ENCODE results near the gene NTRK2.

The NTRK2 gene

GRCh38 chr9:84818791-84819190 is 149.3 kb downstream of the NTRK2 start:
- no peak for TF ChIP-seq CTCF (conservative IDR thresholded peaks at IDR 0.05; ENCODE audit: low read depth, low read length)
- DNase-seq (ENCODE audit: low read depth) = no peak

GRCh38 chr9:84819491-84819991 is 150.0 kb downstream of the NTRK2 start:
- no peak for DNase-seq (ENCODE audit: low read depth)
- no peak overlapping the region for H3K4me3 ChIP-seq (ENCODE audit: low read depth, low read length)
- TF ChIP-seq CTCF (conservative IDR thresholded peaks at IDR 0.05; ENCODE audit: low read depth, low read length) = no peak

More at GRCh38 chr9:84818791-84819190, 149.3 kb downstream of the NTRK2 start:
- H3K4me3 ChIP-seq (ENCODE audit: low read depth, low read length) = no peak overlapping the region

- TF ChIP-seq CTCF (conservative IDR thresholded peaks at IDR 0.05; ENCODE audit: low read depth, low read length) = no peak
Observed at GRCh38 chr9:84821431-84821830, 151.9 kb downstream of the NTRK2 start.

GRCh38 chr9:84822589-84823233 is 153.2 kb downstream of the NTRK2 start:
- no peak for TF ChIP-seq CTCF (conservative IDR thresholded peaks at IDR 0.05; ENCODE audit: low read depth, low read length)

More at GRCh38 chr9:84821431-84821830, 151.9 kb downstream of the NTRK2 start:
- no peak for DNase-seq (ENCODE audit: low read depth)
- H3K4me3 ChIP-seq (ENCODE audit: low read depth, low read length) = no peak overlapping the region

GRCh38 chr9:84823421-84824271 is 154.1 kb downstream of the NTRK2 start:
- H3K4me3 ChIP-seq (ENCODE audit: low read depth, low read length) = no peak overlapping the region
- no peak for TF ChIP-seq CTCF (conservative IDR thresholded peaks at IDR 0.05; ENCODE audit: low read depth, low read length)
- no peak for DNase-seq (ENCODE audit: low read depth)

More at GRCh38 chr9:84822589-84823233, 153.2 kb downstream of the NTRK2 start:
- no peak overlapping the region for H3K4me3 ChIP-seq (ENCODE audit: low read depth, low read length)
- DNase-seq (ENCODE audit: low read depth) = no peak

GRCh38 chr9:84827216-84827765 is 157.8 kb downstream of the NTRK2 start:
- DNase-seq (ENCODE audit: low read depth) = no peak
- no peak for TF ChIP-seq CTCF (conservative IDR thresholded peaks at IDR 0.05; ENCODE audit: low read depth, low read length)
- no peak overlapping the region for H3K4me3 ChIP-seq (ENCODE audit: low read depth, low read length)
